HEK293 (cell line): ENCODE results near the gene TOR1AIP2.

Experiments used
- RBAK ChIP-seq: fragments of 450-650 bp; formaldehyde crosslinking; IDR thresholded peaks from 2 replicates; pipeline ENCODE4 v1.5.1; 2016; ENCODE audit warnings: missing biosample characterization, missing genetic modification characterization
- SETDB1 ChIP-seq: IDR thresholded peaks from one replicate; pipeline ENCODE4 v1.6.1; 2017; ENCODE audit warnings: mild to moderate bottlenecking, low read length, moderate library complexity, mixed read lengths; ENCODE audit not compliant: insufficient read length
- ZNF658 ChIP-seq: fragments of 450-650 bp; formaldehyde crosslinking; IDR thresholded peaks from 2 replicates; pipeline ENCODE4; 2016; ENCODE audit warnings: missing biosample characterization, missing genetic modification characterization

DNA sequence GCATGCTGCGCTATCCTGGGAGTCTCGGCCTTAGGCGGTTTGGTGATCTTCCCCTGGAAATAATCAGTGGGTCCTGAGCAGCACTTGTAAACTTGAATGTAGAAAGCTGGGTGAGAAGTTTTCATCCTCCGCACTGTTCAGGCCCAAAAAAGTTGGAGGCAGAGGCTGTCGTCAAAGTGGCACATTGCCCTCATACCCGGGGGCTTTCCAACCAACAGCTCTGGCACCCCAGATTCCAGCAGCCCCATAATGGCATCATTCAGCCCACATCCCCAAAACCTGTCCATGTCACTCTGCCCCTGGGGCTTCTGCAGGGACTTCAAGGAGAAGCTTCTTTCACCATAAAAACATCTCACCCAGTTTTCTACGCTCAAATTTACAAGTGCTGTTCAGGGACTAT is 59.3 kb downstream of the TOR1AIP2 start:
- TF ChIP-seq ZNF658 (tag by site-specific recombination) (no peak), SETDB1 (no peak), RBAK (no peak)
